Mucosa of gallbladder (tissue), 1 donor: Measurements from ENCODE around the gene DYNC2H1. TPM values are rescaled to one million over a fixed set of nuclear protein-coding genes. Genes with fewer than 3 reads are reported as not detected.

Experiments
- DNase-seq: peaks from one replicate; pipeline ENCODE4 v3.0.0-alpha.2; 2020; ENCODE audit warnings: low spot score
- total RNA-seq: library from RNA; stranded (reverse); gene quantifications from one replicate; pipeline ENCODE4 v1.2.1, GENCODE V29; 2021
- donor health status: DM: no; HTN: no; CAD: no.

Gene DYNC2H1, protein sequence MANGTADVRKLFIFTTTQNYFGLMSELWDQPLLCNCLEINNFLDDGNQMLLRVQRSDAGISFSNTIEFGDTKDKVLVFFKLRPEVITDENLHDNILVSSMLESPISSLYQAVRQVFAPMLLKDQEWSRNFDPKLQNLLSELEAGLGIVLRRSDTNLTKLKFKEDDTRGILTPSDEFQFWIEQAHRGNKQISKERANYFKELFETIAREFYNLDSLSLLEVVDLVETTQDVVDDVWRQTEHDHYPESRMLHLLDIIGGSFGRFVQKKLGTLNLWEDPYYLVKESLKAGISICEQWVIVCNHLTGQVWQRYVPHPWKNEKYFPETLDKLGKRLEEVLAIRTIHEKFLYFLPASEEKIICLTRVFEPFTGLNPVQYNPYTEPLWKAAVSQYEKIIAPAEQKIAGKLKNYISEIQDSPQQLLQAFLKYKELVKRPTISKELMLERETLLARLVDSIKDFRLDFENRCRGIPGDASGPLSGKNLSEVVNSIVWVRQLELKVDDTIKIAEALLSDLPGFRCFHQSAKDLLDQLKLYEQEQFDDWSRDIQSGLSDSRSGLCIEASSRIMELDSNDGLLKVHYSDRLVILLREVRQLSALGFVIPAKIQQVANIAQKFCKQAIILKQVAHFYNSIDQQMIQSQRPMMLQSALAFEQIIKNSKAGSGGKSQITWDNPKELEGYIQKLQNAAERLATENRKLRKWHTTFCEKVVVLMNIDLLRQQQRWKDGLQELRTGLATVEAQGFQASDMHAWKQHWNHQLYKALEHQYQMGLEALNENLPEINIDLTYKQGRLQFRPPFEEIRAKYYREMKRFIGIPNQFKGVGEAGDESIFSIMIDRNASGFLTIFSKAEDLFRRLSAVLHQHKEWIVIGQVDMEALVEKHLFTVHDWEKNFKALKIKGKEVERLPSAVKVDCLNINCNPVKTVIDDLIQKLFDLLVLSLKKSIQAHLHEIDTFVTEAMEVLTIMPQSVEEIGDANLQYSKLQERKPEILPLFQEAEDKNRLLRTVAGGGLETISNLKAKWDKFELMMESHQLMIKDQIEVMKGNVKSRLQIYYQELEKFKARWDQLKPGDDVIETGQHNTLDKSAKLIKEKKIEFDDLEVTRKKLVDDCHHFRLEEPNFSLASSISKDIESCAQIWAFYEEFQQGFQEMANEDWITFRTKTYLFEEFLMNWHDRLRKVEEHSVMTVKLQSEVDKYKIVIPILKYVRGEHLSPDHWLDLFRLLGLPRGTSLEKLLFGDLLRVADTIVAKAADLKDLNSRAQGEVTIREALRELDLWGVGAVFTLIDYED (N-terminal part only)
- total RNA-seq: 24.2 TPM

GRCh38 chr11:103108933-103109817 lies at the start of gene DYNC2H1:
DYNC2H1 (plus strand) TSS chr11:103109426; CDS start chr11:103109575, 149 bp downstream.
- DNase-seq: peak; percentile 90

DNA sequence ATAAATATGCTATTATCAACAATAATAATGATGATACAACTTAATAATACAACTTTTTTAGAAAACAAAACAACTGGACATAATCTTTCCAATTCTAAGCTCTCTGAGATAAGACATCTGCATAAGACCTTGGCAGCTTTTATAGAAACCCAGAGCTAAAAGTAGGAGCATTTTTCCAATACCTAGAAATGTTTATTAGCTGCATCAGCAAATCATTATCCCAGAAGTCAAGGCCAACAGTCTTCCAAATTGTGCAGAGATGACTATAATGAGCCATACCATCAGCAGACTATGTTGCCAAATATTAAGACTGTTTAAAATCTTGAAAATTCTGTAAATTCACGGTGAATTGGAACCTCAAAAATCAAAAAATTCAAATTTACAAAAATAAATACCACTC lies 47.6 kb upstream of the DYNC2H1 start:
- no peak for DNase-seq

- no peak for DNase-seq
Measured at GRCh38 chr11:103067118-103067517, 42.1 kb upstream of the DYNC2H1 start.

GRCh38 chr11:103069367-103069766 lies 39.9 kb upstream of the DYNC2H1 start:
- no peak for DNase-seq

DNA sequence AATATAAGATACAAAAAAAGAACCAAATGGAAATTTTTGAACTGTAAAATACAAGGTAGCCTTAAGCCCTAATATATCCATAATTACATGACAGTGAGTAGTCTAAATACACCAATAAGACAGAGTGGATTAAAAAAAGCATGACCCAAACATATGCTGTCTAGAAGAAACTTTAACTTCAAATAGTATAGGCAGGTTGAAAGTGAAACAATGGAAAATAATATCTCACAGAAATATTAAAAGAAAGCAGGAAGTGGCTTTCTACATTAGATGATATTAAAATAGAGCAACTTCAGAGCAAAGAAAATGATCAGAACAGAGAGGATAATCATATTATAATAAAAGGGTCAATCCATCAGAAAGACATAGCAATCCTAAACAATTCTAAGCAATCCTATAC lies 39.1 kb upstream of the DYNC2H1 start:
- DNase-seq: no peak

- no peak for DNase-seq
Measured at GRCh38 chr11:103071008-103071407, 38.2 kb upstream of the DYNC2H1 start.

- DNase-seq: no peak
Measured at GRCh38 chr11:103076361-103076760, 32.9 kb upstream of the DYNC2H1 start.

- no peak for DNase-seq
Measured at GRCh38 chr11:103077554-103077953, 31.7 kb upstream of the DYNC2H1 start.

DNA sequence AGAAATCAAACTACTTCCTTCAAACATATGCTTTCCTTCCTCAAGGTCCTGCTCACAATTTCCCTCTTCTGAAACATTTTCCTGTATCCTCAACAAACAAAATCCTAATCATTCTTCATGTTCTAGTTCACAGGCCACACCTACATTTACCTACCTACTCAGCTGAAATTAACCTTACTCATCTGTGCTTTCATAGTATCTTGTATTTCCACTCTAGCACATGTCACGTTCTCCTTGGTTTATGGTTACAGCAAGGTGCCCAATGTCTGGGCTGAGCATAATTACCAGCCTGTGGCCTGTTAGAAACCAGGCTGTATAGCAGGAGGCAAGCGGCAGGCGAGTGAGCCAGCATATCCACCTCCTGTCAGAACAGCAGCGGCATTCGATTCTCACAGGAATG lies 30.5 kb upstream of the DYNC2H1 start:
- DNase-seq: no peak

- no peak for DNase-seq
Measured at GRCh38 chr11:103079833-103080232, 29.4 kb upstream of the DYNC2H1 start.

DNA sequence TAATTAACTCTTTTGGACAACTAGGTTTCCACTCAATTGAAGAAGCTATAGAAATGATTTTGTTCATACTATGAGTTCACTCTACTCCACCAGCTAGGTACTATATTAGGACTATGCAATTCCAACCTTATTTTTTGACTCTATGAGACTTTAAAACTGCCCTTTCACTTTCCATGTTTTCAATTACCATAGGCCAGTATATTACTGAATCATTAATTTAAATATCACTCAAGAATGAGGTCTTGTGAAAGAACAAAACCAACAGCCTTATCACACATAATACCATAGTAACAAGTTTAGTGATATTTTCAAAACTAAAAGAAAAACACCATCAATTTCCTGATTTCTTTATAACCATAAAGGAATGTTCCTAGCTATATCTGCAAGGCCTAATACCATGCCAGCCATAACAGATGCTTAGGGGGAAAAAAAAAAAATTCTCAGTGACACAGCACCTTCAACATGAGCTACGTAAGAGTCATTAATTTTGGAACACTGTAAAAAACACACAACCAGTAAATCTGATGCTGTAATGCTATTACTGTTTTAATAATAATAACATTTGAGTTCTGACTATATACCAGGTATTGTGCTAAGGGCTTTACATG lies 23.4 kb upstream of the DYNC2H1 start:
- no peak for DNase-seq

- no peak for DNase-seq
Measured at GRCh38 chr11:103086461-103086860, 22.8 kb upstream of the DYNC2H1 start.

DNA sequence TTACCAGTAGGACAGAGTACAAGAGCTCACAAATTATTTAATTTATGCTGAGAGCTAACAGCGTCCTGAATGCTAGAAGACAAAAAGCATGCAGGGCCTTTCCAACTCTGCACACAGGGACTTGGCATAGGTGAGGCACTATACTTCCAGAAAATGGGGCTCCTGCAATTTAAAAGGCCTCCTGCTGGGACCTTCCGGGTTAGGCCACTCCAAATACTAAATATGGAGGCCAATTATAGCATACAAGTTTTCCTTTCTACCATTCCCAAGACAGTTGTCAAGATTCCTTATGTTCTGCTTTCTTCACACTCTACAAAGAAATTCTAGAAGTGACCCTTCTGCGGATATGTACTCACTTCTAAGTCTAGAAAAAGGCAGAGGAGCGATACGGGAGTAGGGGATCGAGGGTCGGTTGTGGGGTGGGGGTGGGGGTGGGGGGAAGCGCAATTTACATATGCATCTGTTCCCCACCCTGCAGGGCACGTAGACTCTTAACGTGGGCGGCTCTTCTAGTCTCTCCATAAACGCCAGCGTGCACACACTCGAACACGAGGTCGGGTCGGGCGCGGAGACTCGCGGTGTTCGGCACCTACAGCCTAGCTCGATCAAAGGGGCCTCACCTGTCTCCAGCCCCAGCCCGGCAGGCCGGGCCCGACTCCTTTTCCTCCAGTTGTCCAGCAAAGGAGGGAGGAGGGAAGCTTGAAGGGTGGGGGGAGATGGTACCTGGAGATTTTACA lies 18.0 kb upstream of the DYNC2H1 start:
- DNase-seq: peak; percentile 20

- DNase-seq: peak; percentile 96
Measured at GRCh38 chr11:103091801-103092524, 17.3 kb upstream of the DYNC2H1 start, which contains the start of gene DCUN1D5. DCUN1D5 (minus strand) TSS chr11:103092160; CDS start chr11:103091872, 288 bp downstream.

DNA sequence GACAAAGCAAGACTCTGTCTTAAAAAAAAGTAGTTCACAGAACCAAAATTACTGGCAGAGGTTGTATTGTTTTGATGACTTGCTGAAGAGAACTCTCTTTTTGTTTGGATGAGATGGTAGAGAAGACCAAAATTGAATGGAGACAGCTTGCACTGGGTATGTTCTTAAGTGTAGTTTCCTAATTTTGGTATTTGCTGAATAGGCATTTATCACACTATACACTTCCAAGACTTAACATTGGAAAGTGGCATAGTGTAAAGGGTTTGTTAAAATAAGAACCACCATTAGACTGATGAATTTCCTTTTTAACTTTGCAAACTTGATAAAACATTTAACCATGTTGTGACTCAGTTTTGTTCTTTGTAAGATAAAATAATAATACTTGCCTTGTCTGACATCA lies 11.9 kb upstream of the DYNC2H1 start:
- no peak for DNase-seq

DNA sequence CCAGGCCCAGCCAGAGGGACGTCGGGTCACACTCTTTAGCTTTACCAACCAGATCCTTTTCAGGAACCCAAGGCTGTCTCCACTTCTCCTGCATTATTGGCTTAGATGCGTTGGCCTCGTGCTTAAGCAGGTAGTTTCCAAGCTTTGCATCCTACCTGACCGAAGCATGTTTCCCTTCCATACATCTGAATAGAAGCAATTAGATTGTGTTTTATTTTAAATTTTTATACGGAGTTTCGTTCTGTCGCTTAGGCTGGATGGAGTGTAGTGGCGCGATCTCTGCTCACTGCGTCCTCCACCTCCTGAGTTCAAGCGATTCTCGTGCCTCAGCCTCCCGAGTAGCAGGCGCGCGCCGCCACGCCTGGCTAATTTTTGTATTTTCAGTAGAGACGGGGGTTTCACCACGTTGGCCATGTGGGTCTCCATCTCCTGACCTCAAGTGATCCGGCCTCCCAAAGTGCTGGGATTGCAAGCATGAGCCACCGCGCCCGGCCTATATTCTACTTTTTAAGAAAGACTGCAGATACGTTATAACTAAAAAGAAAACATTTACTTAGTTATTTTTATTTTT lies 677 bp downstream of the DYNC2H1 start:
- DNase-seq: no peak

DNA sequence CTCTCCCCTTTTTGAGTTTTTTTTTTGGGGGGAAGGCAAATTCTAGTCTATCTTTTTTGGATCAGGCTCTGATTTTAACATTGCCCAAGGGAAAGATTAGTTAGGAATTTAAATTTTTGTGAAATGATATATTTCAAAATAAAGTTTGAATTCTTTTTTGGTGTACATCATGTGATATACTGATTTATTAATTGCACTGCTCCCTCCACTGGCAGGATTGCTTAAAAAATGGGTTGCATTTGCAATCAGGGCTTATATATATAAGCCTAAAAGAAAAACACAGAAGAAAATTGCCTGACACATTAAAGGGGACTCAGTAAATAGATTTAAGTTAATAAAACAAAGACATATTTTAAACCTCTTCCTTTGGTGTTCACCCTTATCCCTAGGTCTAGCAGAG lies 1.2 kb downstream of the DYNC2H1 start:
- no peak for DNase-seq

- DNase-seq: no peak
Measured at GRCh38 chr11:103111400-103111799, 2.2 kb downstream of the DYNC2H1 start.

- DNase-seq: no peak
Measured at GRCh38 chr11:103112364-103112763, 3.1 kb downstream of the DYNC2H1 start.
